Upper lobe of left lung (tissue), 4 donors: Measurements from ENCODE around the gene NACA2.

Experiments used
- EP300 ChIP-seq, 4 donors: sonication (generic); formaldehyde crosslinking; IDR thresholded peaks; one replicate each; pipeline ENCODE4 v1.5.1; 2017; ENCODE audit warnings: antibody characterized with exemption in 4 of 4, control low read depth in 2 of 4
- POLR2AphosphoS5 ChIP-seq, 2 donors: sonication (generic); formaldehyde crosslinking; IDR thresholded peaks; one replicate each; pipeline ENCODE4 v1.5.1; 2017; ENCODE audit warnings: antibody characterized with exemption in 2 of 2

GRCh38 chr17:61617330-61617729 lies 26.3 kb upstream of the NACA2 start:
- TF ChIP-seq POLR2AphosphoS5 (IDR thresholded peaks at IDR 0.05) (no peak), EP300 (IDR thresholded peaks at IDR 0.05) (no peak)
